ENCODE data around the gene ANKRD52. TPM values are rescaled to one million over a fixed set of nuclear protein-coding genes. Genes with fewer than 3 reads are reported as not detected.

The ANKRD52 gene
- total and polyA plus RNA-seq, 2 of the 8 experiments (the other 6 are each of a cell fraction or from before 2014, with no cell fraction given): 14.0 to 36.3 TPM

- ChIA-PET CTCF (ENCODE audit: partially characterized antibody) (interaction anchor here (0.6 to 2.1 kb wide), 8 partner anchors 9 to 98 kb away, joined by 3 to 20 read pairs (median 3); partner anchors contain the start of genes ANKRD52 and SMARCC2), POLR2A (ENCODE audit: partially characterized antibody) (interaction anchor here (0.6 to 9.8 kb wide), 4 partner anchors 14 to 56 kb away, joined by 3 to 203 read pairs (median 4); no protein-coding TSS in a partner anchor)
- peaks cover 13 to 45% (median 35%) of the 10 kb centered on the region in 4 experiments; a peak in 7 of 8 replicates for H3K36me3 ChIP-seq (ENCODE audit: control insufficient read depth in 2 of 4, insufficient read depth in 4 of 4, low read length in 3 of 4)
- H2BK15ac ChIP-seq (ENCODE audit: low read length): no peak overlapping the region
- H4K20me1 ChIP-seq (replicated peaks in 1 of 2; ENCODE audit: control insufficient read depth in 1 of 2, insufficient read depth in 2 of 2, low read length in 2 of 2): peaks cover 0 to 11% of the 10 kb centered on the region in 2 experiments
- DNase-seq (ENCODE audit: low read depth in 1 of 2, low spot score in 2 of 2) (no peak), FAIRE-seq (no peak)
- H2BK12ac ChIP-seq (ENCODE audit: low read depth, low read length): no peak overlapping the region
- no peak overlapping the region for H2BK20ac ChIP-seq (ENCODE audit: low read length)
- H3K23me2 ChIP-seq (ENCODE audit: low read depth, low read length): peaks cover 9% of the 10 kb centered on the region
- H3K4me2 ChIP-seq (ENCODE audit: insufficient read depth in 1 of 2, low read depth in 2 of 2, low read length in 2 of 2): no peak overlapping the region
- H4K91ac ChIP-seq (replicated peaks; ENCODE audit: insufficient read length, low read length): no peak overlapping the region
- H3K79me2 ChIP-seq (ENCODE audit: control insufficient read depth in 1 of 2, insufficient read depth in 2 of 2, low read length in 2 of 2): peaks cover 0 to 30% of the 10 kb centered on the region in 2 experiments; a peak in 2 of 4 replicates
- H2BK120ac ChIP-seq (replicated peaks; ENCODE audit: low read depth, low read length): no peak overlapping the region
- H3K56ac ChIP-seq (replicated peaks; ENCODE audit: insufficient read length, low read depth, low read length): no peak overlapping the region
- H3K4me1 ChIP-seq (replicated peaks in 1 of 4; ENCODE audit: control insufficient read depth in 3 of 4, insufficient read depth in 4 of 4, low read length in 3 of 4): peaks cover 0 to 3% (median 1%) of the 10 kb centered on the region in 4 experiments; a peak in 1 of 7 replicates
- no peak overlapping the region for H2AFZ ChIP-seq (ENCODE audit: low read length)
- H3K4ac ChIP-seq (replicated peaks; ENCODE audit: insufficient read length, low read depth, low read length): no peak overlapping the region
- H4K8ac ChIP-seq (ENCODE audit: extremely low read depth, insufficient read depth, low read length): no peak overlapping the region
- H3K18ac ChIP-seq (ENCODE audit: extremely low read depth, low read length): no peak overlapping the region
- no peak overlapping the region for H3K14ac ChIP-seq (ENCODE audit: insufficient read length)
- no peaks in the 10 kb centered on the region for H3K27me3 ChIP-seq (replicated peaks in 1 of 4; ENCODE audit: control insufficient read depth in 3 of 4, extremely low read depth in 1 of 4, insufficient read depth in 3 of 4, low read length in 3 of 4)
- H3K79me1 ChIP-seq (ENCODE audit: low read depth, low read length): peaks cover 8% of the 10 kb centered on the region
- no peak overlapping the region for H3K23ac ChIP-seq (ENCODE audit: insufficient read length)
- no peak overlapping the region for H3K27ac ChIP-seq (ENCODE audit: low read depth, low read length)
- H3K9ac ChIP-seq (replicated peaks in 1 of 4; ENCODE audit: extremely low read depth in 1 of 4, low read depth in 3 of 4, low read length in 3 of 4): no peak overlapping the region
- no peak overlapping the region for H2AK5ac ChIP-seq (ENCODE audit: low read depth, low read length)
- WGBS, 2 experiments (ENCODE audit: extremely low coverage in 1 of 2, insufficient coverage in 1 of 2, insufficient read length in 1 of 2, insufficient replicate concordance in 2 of 2, low coverage in 1 of 2, low lambda C conversion rate in 2 of 2, missing lambda C conversion rate in 1 of 2): 94% methylated on average over 3 of the region's 3 CpGs; no CpG with 5 or more reads in 1 of the 2 experiments
- TF ChIP-seq TBP (IDR thresholded peaks at IDR 0.05; ENCODE audit: low read depth, low read length) (no peak), RNF2 (IDR thresholded peaks at IDR 0.05; ENCODE audit: borderline replicate concordance, low read depth, low read length, missing control alignments, poor library complexity, severe bottlenecking) (no peak), TAF1 (IDR thresholded peaks at IDR 0.05; ENCODE audit: low read depth, low read length) (no peak), FOSL1 (IDR thresholded peaks at IDR 0.05; ENCODE audit: insufficient read depth, low read depth, low read length) (no peak), SP4 (IDR thresholded peaks at IDR 0.05; ENCODE audit: low read length) (no peak), NRF1 (IDR thresholded peaks at IDR 0.05; ENCODE audit: low read depth, low read length) (no peak), SIN3A (conservative IDR thresholded peaks at IDR 0.05 in 1 of 2, IDR thresholded peaks at IDR 0.05 in 1 of 2; ENCODE audit: low read depth in 1 of 2, low read length in 2 of 2) (no peak), JUND (IDR thresholded peaks at IDR 0.05; ENCODE audit: low read length) (no peak), HDAC6 (IDR thresholded peaks at IDR 0.05; ENCODE audit: low read depth, low read length) (no peak), EGR1 (IDR thresholded peaks at IDR 0.05; ENCODE audit: borderline replicate concordance, low read depth, low read length) (no peak), BCL11A (IDR thresholded peaks at IDR 0.05; ENCODE audit: low read depth in 2 of 2, low read length in 2 of 2) (no peak)
- H2BK5ac ChIP-seq (ENCODE audit: low read depth, low read length): no peak overlapping the region
- no peak overlapping the region for H3K4me3 ChIP-seq (ENCODE audit: extremely low read depth in 1 of 4, insufficient read depth in 2 of 4, low read depth in 3 of 4, low read length in 4 of 4)
- H3K9me3 ChIP-seq (ENCODE audit: insufficient read depth in 2 of 2, low read depth in 1 of 2, low read length in 1 of 2): no peaks in the 10 kb centered on the region
- H4K5ac ChIP-seq (ENCODE audit: insufficient read length, low read depth, low read length): no peak overlapping the region
Measured at GRCh38 chr12:56216461-56216860, 41.7 kb downstream of the ANKRD52 start.

All from H1 (cell line).